SU-DHL-6 (cell line): Measurements from ENCODE around the gene COL4A1.

Experiments used
- H2AFZ ChIP-seq: fragments of 200-600 bp; sonication (generic); 2 replicates; pipeline ENCODE4 v1.6.1; 2014; ENCODE audit warnings: low read depth, mild to moderate bottlenecking, moderate library complexity, mixed read lengths, antibody characterized with exemption, low read length; ENCODE audit not compliant: severe bottlenecking
- H3F3A ChIP-seq: fragments of 200-600 bp; shearing (Covaris generic); 2 replicates; pipeline ENCODE4 v1.6.0; 2016; ENCODE audit warnings: antibody characterized with exemption, mild to moderate bottlenecking; ENCODE audit not compliant: insufficient read depth
- H3K27ac ChIP-seq: fragments of 200-600 bp; sonication (generic); 2 replicates; pipeline ENCODE4 v1.5.1; 2016; ENCODE audit warnings: low read depth, mild to moderate bottlenecking, low read length, moderate library complexity, mixed read lengths
- H3K27me3 ChIP-seq: fragments of 200-600 bp; sonication (generic), shearing (Covaris generic); 2 replicates; pipeline ENCODE4 v1.6.0; 2014; ENCODE audit warnings: mild to moderate bottlenecking, low read length
- H3K36me3 ChIP-seq: fragments of 200-600 bp; sonication (generic); 2 replicates; pipeline ENCODE4 v1.6.1; 2014; ENCODE audit warnings: mild to moderate bottlenecking, low read length, mixed read lengths
- H3K4me2 ChIP-seq: fragments of 300-600, 200-600 bp; shearing (Covaris generic), sonication (generic); 2 replicates; pipeline ENCODE4 v1.6.0; 2014; ENCODE audit warnings: low read length, low read depth, mild to moderate bottlenecking; ENCODE audit not compliant: poor library complexity, severe bottlenecking
- H3K4me3 ChIP-seq: fragments of 200-600 bp; sonication (generic); 2 replicates; pipeline ENCODE4 v1.5.1; 2014; ENCODE audit warnings: antibody characterized with exemption, low read length, mild to moderate bottlenecking, mixed read lengths; ENCODE audit not compliant: insufficient read depth, poor library complexity, severe bottlenecking
- H3K79me2 ChIP-seq: fragments of 200-600 bp; sonication (generic); 2 replicates; pipeline ENCODE4 v1.6.1; 2014; ENCODE audit warnings: mild to moderate bottlenecking, low read length, moderate library complexity; ENCODE audit not compliant: insufficient read depth
- H3K9ac ChIP-seq: fragments of 200-600 bp; sonication (generic); 2 replicates; pipeline ENCODE4 v1.7.0; 2014; ENCODE audit warnings: mild to moderate bottlenecking, low read length
- H3K9me2 ChIP-seq: fragments of 200-600 bp; sonication (generic); replicated peaks from 2 replicates; pipeline ENCODE4 v1.6.1; 2014; ENCODE audit warnings: low read length; ENCODE audit not compliant: insufficient read depth
- H3K9me3 ChIP-seq: fragments of 200-600 bp; sonication (generic); 2 replicates; pipeline ENCODE4 v1.6.1; 2014; ENCODE audit warnings: low read length, mixed read lengths; ENCODE audit not compliant: insufficient read depth
- H4K20me1 ChIP-seq: fragments of 200-600 bp; sonication (generic); 2 replicates; pipeline ENCODE4 v1.6.1; 2014; ENCODE audit warnings: low read depth, mild to moderate bottlenecking, antibody characterized with exemption, low read length, moderate library complexity, mixed read lengths
- CTCF ChIP-seq: fragments of 200-600 bp; sonication (generic); IDR thresholded peaks from one replicate; pipeline ENCODE4 v1.5.1; 2017; ENCODE audit warnings: antibody characterized with exemption, mild to moderate bottlenecking, low read length, moderate library complexity; ENCODE audit not compliant: insufficient read depth, poor library complexity, severe bottlenecking
- EZH2phosphoT487 ChIP-seq: fragments of 200-600 bp; sonication (generic), shearing (Covaris generic); conservative IDR thresholded peaks from 2 replicates; pipeline ENCODE4 v1.6.1; 2018; ENCODE audit warnings: mild to moderate bottlenecking, antibody characterized with exemption, low read length, moderate library complexity, mixed read lengths

Gene COL4A1

GRCh38 chr13:110140099-110140498 is 166.9 kb downstream of the COL4A1 start:
- H3K79me2 ChIP-seq = no peaks in the 10 kb centered on the region
- H4K20me1 ChIP-seq = no peaks in the 10 kb centered on the region
- TF ChIP-seq CTCF (no peak), EZH2phosphoT487 (no peak)
- H3K4me2 ChIP-seq = no peak overlapping the region
- H2AFZ ChIP-seq = no peak overlapping the region
- H3K9ac ChIP-seq = no peak overlapping the region
- no peaks in the 10 kb centered on the region; the same call in 1 of the 2 replicates for H3K27me3 ChIP-seq
- no peaks in the 10 kb centered on the region for H3K9me3 ChIP-seq
- H3K4me3 ChIP-seq = no peak overlapping the region
- H3K27ac ChIP-seq = no peak overlapping the region
- no peaks in the 10 kb centered on the region for H3K9me2 ChIP-seq
- H3K36me3 ChIP-seq = no peaks in the 10 kb centered on the region
- H3F3A ChIP-seq = no peaks in the 10 kb centered on the region

- no peak overlapping the region for H3K27ac ChIP-seq
- H3K79me2 ChIP-seq = no peaks in the 10 kb centered on the region
- H3K27me3 ChIP-seq = no peaks in the 10 kb centered on the region; the same call in 1 of the 2 replicates
- H2AFZ ChIP-seq = peak overlapping the region; percentile 69
- no peaks in the 10 kb centered on the region for H3K9me2 ChIP-seq
- peak overlapping the region; percentile 42 for H3K9ac ChIP-seq
- H3K4me3 ChIP-seq = peak overlapping the region; percentile 44
- TF ChIP-seq EZH2phosphoT487 = no peak
- no peak for TF ChIP-seq CTCF
- no peaks in the 10 kb centered on the region for H3F3A ChIP-seq
- H3K9me3 ChIP-seq = no peaks in the 10 kb centered on the region
- H4K20me1 ChIP-seq = no peaks in the 10 kb centered on the region
- no peaks in the 10 kb centered on the region for H3K36me3 ChIP-seq
- peak overlapping the region; percentile 67 for H3K4me2 ChIP-seq
Measured at GRCh38 chr13:110138700-110139036, 168.3 kb downstream of the COL4A1 start.

GRCh38 chr13:110138010-110138699 is 168.8 kb downstream of the COL4A1 start:
- peak overlapping the region; percentile 39 for H3K27ac ChIP-seq
- H4K20me1 ChIP-seq = no peaks in the 10 kb centered on the region
- TF ChIP-seq EZH2phosphoT487 (no peak), CTCF (no peak)
- no peaks in the 10 kb centered on the region for H3F3A ChIP-seq
- no peaks in the 10 kb centered on the region for H3K9me2 ChIP-seq
- H3K9ac ChIP-seq = peak overlapping the region; percentile 42
- no peaks in the 10 kb centered on the region; the same call in 1 of the 2 replicates for H3K27me3 ChIP-seq
- peak overlapping the region; percentile 69 for H2AFZ ChIP-seq
- no peaks in the 10 kb centered on the region for H3K9me3 ChIP-seq
- H3K36me3 ChIP-seq = no peaks in the 10 kb centered on the region
- peak overlapping the region; percentile 44 for H3K4me3 ChIP-seq
- no peaks in the 10 kb centered on the region for H3K79me2 ChIP-seq
- H3K4me2 ChIP-seq = peak overlapping the region; percentile 67
